Stimulated activated CD8-positive, alpha-beta memory T cell treated with anti-CD3 and anti-CD28 coated beads, Interleukin-15, amount 100 ng/mL, for 4 hours (primary cell): Measurements from ENCODE around the gene ANKRD63.
A peak's percentile ranks its signal among the peaks of the same experiment; 100 is the strongest.

Source experiments
- DNase-seq, 2 donors: peaks; one replicate each; pipeline ENCODE4 v3.0.0-alpha.2; 2020; ENCODE audit warnings: low read depth in 2 of 2

The ANKRD63 gene

DNA sequence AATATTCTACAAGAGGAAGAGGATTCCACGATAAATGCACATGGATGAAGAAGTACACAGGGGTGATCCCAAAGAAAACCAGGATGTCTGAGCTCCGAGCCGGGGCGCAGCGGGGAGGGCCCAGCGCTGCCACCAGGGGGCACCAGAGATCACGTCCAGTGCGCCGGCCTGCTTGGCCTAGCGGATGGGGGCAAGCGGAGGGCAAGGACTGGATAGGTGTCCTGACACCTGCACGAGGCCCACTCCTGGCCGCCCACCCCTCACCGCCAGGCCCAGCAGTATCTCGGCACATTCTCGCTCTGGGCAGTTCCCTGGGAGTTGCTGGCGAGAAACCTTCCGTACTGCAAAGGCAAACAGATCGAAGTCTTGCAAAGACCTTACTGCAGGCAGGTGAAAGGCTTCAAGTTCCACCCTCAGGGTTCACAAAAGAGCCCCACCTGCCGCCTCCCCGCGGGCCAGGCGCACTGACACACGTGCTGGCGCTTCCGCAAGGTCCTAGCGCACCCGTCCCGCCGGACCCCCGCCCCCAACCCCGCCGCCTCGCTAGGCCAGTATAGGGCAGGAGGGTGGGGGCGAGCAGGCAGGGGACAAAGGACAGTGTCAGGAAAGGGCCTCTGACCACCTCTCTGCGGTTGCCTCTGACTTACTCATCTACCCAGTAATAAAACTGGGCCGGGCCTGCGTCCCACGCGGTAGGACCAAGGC, 3.3 kb downstream of the ANKRD63 start:
- peak; percentile 16 to 24 for DNase-seq

- no peak for DNase-seq
Observed at GRCh38 chr15:40278026-40278425, 4.8 kb downstream of the ANKRD63 start.

DNA sequence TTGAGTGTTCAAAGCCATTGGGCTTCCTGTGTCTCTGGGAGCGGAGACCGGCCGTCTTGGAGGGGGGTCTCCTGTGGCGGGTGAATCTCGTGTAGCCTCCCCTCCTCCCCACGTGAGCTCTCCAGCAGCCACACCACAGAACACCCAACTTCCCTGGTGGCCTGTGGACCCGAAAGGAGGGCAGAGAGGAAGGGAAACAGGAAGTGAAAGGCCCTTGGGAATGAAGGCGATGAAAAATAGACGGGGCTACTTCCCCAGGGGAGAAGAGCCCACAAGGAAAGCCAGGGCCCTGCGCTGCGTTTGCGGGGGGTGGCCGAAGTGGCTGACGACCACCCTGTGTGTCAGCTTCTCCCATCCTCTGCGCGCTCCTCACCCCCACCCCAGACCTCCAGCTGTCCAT, 5.4 kb downstream of the ANKRD63 start:
- no peak for DNase-seq

GRCh38 chr15:40276927-40277326, 5.9 kb downstream of the ANKRD63 start:
- DNase-seq = no peak

GRCh38 chr15:40275954-40276353, 6.9 kb downstream of the ANKRD63 start:
- no peak for DNase-seq

GRCh38 chr15:40275523-40275922, 7.3 kb downstream of the ANKRD63 start:
- no peak for DNase-seq

DNA sequence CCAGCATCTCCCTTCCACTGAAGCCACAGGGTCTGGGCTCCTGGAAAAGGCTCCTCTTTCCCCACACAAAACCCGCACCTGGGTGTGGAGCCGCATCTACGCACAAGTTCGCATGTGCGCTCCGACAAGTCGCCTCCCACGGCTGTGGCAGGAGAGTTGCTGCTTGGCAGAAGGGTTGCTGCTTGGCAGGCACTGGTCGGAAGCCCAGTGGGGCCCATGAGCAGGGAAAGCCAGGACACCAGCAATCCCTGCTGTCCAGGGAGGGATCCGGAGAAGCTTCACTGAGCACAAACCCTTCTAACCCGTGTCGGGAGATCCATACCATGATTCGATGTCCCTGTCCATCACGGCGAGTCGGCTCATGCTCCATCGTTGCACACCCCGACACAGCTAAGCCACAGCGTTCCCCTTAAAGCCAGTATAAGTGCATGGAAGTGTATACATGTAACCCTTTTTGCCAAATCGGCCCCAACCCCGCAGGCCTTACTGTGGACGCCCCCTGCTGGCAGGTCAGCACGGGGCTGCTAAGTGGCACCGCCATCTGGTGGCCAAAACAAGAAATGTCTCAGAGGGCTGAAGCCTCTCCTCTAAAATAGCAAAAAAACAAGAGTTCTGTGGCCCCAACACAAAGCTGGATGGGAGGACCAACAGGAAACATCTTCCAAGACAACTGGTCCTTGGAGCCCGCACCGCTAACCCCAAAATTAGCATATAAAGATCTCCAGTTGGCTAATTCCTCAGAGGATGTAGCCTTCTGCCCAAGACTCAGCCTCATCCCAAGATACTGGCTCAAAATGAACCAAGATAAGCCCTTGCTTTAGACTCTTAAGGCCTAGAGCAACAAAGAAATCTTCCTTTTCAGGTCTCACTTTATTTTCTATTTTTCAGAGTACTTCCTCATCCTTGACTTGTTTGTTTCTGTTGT, 8.3 kb downstream of the ANKRD63 start:
- peak; percentile 66 to 75 for DNase-seq

DNA sequence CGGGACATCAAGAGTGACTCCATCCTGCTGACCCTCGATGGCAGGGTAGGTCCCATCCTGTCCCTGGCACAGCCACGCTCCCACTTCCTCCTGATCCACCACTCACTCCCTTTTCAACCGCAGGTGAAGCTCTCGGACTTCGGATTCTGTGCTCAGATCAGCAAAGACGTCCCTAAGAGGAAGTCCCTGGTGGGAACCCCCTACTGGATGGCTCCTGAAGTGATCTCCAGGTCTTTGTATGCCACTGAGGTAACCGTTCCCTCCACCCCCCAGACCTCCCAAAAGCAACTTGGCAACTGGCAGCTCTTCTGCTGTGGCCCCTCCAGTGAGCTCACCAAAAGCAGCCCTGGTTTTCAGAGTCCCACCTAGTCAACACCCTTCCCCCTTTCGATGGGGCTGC, 9.4 kb downstream of the ANKRD63 start:
- DNase-seq = no peak

- no peak for DNase-seq
Observed at GRCh38 chr15:40272485-40273056, 10.3 kb downstream of the ANKRD63 start.

DNA sequence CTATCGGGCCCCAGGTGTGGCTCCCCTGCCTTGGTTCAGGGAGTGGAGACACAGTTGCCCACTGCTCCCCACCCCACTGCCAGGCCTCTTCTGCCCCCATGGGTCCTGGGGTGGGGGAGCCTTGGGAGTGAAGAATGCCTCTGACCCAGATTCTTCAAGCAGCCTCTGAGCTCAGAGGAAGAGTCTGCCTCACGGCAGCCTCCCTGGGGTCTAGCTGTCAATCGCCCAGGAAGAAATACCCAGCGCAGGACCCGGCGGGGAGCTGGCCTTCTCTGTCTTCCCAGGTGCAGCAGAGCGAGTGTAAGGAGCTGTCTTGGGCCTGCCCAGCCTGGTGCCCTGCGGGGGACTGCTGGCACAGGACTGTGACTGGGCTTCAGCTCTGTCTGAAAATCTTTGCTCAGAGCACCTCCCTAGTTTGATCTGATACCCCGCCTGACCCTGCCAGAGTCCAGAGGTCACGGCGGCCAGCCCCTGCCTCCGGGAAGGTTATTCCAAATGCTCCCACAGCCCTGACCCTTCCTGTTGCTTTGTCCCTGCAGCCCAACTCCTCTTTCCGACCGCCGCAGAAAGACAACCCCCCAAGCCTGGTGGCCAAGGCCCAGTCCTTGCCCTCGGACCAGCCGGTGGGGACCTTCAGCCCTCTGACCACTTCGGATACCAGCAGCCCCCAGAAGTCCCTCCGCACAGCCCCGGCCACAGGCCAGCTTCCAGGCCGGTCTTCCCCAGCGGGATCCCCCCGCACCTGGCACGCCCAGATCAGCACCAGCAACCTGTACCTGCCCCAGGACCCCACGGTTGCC, 11.0 kb downstream of the ANKRD63 start:
- no peak for DNase-seq

DNA sequence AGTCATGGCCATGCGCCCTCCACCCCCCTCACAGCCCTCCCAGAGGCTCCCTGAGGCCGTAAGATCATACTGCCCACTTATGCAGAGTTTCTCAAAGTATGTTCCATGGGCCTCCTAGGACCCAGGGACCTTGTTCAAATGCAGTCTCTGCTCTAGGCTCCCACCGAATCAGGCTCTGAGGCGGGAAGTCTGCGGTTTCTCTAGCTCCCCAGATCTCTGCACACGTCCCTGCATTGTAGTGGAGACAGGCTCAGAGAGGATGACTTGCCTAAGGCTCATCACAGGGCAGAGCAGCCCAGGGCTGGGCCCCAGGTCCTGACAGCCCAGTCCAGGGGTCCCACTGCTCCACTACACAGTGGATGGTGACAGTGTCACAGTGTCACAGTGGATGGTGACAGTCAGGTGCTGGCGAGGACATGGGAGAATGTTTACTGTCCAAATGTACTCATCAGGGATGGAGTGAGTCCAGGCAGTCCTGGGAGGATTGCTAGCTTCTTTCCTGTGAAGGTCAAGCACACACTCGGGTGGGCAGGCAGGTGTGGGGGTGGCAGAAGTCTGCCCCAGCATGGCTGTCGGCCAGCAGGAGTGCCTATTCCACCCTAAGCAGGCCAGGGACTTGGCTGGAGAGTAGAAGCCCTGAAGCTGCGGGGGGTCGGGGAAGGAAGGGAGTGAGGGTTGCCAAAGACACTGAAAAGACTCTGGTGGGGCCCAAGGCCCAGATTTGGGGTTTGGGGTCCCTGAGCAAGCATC, 12.4 kb downstream of the ANKRD63 start:
- no peak for DNase-seq

DNA sequence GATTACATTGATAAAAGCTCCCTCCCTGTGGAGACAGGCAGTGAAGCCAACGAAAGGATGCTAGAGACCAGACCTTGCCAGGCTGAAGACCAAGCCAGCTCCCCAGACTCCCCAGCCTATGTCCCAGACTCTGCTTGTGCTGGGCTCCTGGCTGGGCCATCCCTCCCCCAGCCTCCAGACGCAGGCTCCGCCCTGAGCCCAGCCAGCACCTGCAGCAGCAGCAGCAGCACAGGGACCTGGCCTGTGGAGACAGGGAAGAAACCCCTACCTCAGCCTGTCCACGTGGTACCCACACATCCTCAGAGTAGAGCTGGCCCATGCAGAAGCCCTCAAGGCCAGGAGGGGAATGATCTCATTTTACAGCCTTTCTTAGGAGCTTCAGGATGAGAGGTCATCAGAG, 13.3 kb downstream of the ANKRD63 start:
- no peak for DNase-seq

GRCh38 chr15:40267670-40268069, 15.2 kb downstream of the ANKRD63 start:
- DNase-seq = no peak

GRCh38 chr15:40266828-40267304, 16.0 kb downstream of the ANKRD63 start:
- DNase-seq = no peak

DNA sequence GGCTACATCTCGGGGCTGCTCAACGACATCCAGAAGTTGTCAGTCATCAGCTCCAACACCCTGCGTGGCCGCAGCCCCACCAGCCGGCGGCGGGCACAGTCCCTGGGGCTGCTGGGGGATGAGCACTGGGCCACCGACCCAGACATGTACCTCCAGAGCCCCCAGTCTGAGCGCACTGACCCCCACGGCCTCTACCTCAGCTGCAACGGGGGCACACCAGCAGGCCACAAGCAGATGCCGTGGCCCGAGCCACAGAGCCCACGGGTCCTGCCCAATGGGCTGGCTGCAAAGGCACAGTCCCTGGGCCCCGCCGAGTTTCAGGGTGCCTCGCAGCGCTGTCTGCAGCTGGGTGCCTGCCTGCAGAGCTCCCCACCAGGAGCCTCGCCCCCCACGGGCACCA, 17.0 kb downstream of the ANKRD63 start:
- no peak for DNase-seq

DNA sequence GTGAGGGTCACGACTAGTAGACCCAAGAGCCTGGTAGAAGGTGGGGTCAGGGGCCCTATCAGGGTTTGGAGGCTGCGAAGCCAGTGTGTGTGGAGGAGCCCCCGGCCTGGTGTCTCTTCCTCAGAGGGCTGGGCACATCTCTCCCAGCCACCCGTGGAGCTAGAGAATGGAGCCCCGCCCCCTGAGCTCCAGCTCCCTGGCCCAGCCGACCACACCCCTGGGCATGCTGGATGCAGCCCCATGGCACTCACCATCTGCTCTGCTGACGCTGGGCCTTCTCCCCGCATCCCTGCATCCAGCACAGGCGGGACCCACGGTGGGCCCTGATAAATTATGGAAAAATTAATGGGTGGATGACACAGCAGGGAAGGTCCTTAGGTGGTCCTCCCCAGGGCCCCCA, 17.5 kb downstream of the ANKRD63 start:
- DNase-seq = no peak

DNA sequence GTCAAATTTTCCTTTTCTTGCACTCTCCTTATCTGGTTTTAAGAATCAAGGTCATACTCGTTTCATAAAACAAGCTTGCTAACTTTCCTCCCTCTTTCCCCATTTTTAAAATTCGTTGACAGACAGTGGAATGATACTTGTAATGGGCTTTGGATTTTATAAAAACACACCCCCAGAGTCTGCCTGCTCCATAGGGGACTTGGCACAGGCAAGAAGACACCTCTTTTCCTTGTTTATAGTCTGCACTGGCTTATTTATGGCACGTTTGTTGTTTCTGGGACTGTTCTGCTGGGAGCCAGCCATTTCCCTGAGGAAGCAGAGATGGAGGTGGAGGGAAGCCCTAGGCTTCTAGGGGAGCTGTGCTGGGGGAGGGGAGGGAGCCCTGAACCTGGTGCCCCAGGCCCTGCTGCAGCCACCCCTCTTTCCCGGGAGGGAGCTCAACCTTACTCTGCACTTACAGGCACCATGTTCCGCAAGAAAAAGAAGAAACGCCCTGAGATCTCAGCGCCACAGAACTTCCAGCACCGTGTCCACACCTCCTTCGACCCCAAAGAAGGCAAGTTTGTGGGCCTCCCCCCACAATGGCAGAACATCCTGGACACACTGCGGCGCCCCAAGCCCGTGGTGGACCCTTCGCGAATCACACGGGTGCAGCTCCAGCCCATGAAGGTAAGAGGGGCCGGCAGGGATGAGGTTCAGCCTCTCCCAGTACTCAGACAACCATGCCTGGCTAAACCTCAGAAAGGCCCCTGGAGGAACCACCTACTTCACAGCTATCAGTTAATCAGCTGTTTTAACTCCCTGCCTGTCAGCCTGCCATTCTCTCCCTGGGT, 18.3 kb downstream of the ANKRD63 start:
- no peak for DNase-seq

GRCh38 chr15:40263024-40263754, 19.7 kb downstream of the ANKRD63 start:
- DNase-seq = no peak

DNA sequence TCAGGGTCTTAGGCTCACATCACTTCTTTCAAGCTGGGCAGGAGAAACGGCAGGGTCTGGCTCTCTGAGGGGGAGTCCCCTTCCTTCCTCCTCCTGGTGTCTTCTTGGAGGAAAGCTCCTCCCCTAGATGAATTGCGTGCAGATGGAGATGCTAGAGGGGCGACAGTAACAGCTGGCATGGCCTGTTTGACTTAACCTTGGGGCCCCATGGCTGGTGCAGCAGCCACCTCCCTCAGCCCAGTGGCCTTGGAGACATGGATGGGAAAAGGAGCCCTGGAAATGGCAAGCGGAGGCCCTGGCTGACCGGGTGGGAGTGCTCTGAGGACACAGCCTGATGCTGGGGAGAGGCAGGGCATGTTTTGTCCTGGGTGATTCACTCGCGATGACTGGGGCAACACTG, 23.8 kb downstream of the ANKRD63 start:
- no peak for DNase-seq
